DMS 273 treated with DMSO at 0.1 percent for 48 hours (cell line): ENCODE results near the gene STAC2.

Experiments used
- DNase-seq: peaks from one replicate; lab custom pipeline; 2025; lab: John Stamatoyannopoulos, UW

STAC2 gene

GRCh38 chr17:39161962-39162361, 63.8 kb downstream of the STAC2 start:
- DNase-seq: no peak
